NCI-H1417 treated with DMSO at 0.1 percent for 48 hours (cell line): Measurements from ENCODE around the gene RAPGEF2.
"Not testable (repeated sequence)": the region's sequence is repeated elsewhere in the genome, so short reads cannot be mapped to it uniquely, and the experiment has no call there.

Experiments
- DNase-seq: peaks from one replicate; lab custom pipeline; 2025; lab: John Stamatoyannopoulos, UW

The RAPGEF2 gene

GRCh38 chr4:159312236-159312635, 209.4 kb downstream of the RAPGEF2 start:
- DNase-seq: no peak

DNA sequence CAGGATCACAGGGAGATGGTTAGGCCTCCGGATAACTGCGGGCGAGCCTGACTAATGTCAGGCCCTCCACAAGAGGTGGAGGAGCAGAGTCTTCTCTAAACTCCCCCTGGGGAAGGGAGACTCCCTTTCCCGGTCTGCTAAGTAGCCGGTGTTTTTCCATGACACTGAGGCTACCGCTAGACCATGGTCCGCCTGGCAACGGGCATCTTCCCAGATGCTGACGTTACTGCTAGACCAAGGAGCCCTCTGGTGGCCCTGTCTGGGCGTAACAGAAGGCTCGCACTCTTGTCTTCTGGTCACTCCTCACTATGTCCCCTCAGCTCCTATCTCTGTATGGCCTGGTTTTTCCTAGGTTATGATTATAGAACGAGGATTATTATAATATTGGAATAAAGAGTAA, 213.0 kb downstream of the RAPGEF2 start:
- DNase-seq: not testable (repeated sequence)

- DNase-seq: no peak
Observed at GRCh38 chr4:159317203-159317602, 214.3 kb downstream of the RAPGEF2 start.

DNA sequence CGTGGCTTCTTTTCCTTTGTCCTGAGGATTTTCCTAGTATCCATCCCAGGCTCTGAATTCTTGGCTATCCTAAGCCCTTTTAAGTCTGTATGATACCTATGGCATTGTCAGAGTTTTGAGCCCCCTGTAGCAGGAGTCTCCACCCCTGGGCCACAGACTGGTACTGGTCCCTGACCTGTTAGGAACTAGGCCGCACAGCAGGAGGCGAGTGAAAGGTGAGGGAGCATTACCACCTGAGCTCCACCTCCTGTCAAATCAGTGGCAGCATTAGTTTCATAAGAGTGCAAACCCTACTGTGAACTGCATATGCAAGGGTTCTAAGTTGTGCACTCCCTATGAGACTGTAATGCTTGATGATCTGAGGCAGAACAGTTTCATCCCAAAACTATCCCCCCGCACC, 216.1 kb downstream of the RAPGEF2 start:
- DNase-seq: no peak

GRCh38 chr4:159326480-159326879, 223.6 kb downstream of the RAPGEF2 start:
- no peak for DNase-seq

- no peak for DNase-seq
Observed at GRCh38 chr4:159328766-159329165, 225.9 kb downstream of the RAPGEF2 start.

DNA sequence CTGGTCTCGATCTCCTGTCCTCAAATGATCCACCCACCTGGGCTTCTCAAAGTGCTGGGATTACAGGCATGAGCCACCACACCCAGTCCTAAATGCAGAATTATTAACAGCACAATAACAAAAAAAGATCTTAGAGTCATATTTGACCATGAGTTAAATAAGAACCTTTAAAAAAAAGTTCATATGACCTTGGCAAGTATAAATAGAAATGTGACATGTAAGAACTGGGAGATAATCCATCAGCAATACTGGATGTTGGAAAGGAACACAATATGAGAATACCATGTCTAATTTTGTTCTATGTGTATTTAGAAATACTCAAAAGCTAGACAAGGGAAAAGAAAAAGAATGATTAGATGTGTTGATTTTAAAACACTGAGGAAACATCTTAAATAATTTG, 231.6 kb downstream of the RAPGEF2 start:
- no peak for DNase-seq

DNA sequence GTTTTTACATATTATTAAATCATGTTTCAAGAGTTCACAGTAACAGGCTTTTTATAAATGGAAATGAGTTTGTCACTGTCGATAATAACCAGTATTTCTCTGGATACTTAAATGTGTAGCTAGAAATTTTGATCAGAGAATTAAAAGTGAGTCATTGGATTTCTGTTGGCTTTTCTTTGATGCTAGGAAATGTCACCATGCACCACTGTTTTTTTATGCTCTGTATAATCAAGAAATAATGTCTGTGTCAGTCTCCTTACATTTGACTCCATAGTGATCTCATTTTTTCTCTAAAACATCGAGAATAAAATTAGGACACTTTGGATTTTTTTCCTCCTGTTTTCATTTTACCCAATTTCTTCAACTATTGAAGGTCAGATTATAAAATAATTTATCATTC, 234.2 kb downstream of the RAPGEF2 start:
- no peak for DNase-seq

- DNase-seq: no peak
Observed at GRCh38 chr4:159341522-159341921, 238.6 kb downstream of the RAPGEF2 start.

GRCh38 chr4:159342374-159342773, 239.5 kb downstream of the RAPGEF2 start:
- no peak for DNase-seq

GRCh38 chr4:159343116-159343515, 240.2 kb downstream of the RAPGEF2 start:
- no peak for DNase-seq

- DNase-seq: no peak
Observed at GRCh38 chr4:159344877-159345276, 242.0 kb downstream of the RAPGEF2 start.

- no peak for DNase-seq
Observed at GRCh38 chr4:159346681-159347080, 243.8 kb downstream of the RAPGEF2 start.

DNA sequence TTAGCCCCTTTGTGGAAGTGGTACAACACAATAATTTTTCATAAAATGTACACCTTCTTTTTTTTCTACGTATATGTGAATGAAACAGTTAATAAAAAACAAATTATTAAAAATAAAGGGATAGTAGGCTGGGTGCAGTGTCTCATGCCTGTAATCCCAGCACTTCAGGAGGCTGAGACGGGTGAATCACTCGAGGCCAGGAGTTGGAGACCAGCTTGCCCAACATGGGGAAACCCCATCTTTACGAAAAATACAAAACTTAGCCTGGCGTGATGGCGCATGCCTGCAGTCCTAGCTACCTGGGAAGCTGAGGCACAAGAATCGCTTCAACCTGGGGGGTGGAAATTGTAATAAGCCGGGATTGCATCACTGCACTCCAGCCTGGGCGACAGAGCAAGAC, 244.9 kb downstream of the RAPGEF2 start:
- DNase-seq: no peak

- DNase-seq: no peak
Observed at GRCh38 chr4:159349332-159349731, 246.5 kb downstream of the RAPGEF2 start.

DNA sequence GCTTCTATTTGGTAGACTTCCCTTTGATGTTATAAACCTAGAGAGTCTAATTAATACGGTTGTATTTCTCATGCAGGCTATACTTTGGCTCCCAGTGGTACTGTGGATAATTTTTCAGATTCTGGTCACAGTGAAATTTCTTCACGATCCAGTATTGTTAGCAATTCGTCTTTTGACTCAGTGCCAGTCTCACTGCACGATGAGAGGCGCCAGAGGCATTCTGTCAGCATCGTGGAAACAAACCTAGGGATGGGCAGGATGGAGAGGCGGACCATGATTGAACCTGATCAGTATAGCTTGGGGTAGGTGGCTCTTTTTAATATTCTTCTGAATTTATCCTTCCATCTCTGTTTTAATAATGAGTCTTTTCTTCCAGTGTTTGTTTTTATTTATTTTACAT, 249.7 kb downstream of the RAPGEF2 start:
- no peak for DNase-seq

DNA sequence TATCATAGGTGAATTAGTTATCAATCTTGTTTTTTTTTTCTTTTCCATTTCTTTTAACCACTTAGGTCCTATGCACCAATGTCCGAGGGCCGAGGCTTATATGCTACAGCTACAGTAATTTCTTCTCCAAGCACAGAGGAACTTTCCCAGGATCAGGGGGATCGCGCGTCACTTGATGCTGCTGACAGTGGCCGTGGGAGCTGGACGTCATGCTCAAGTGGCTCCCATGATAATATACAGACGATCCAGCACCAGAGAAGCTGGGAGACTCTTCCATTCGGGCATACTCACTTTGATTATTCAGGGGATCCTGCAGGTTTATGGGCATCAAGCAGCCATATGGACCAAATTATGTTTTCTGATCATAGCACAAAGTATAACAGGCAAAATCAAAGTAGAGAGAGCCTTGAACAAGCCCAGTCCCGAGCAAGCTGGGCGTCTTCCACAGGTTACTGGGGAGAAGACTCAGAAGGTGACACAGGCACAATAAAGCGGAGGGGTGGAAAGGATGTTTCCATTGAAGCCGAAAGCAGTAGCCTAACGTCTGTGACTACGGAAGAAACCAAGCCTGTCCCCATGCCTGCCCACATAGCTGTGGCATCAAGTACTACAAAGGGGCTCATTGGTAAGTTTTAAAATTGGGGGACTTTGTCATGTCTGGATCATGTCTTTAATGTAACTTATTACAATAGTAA, 250.7 kb downstream of the RAPGEF2 start:
- DNase-seq: no peak

DNA sequence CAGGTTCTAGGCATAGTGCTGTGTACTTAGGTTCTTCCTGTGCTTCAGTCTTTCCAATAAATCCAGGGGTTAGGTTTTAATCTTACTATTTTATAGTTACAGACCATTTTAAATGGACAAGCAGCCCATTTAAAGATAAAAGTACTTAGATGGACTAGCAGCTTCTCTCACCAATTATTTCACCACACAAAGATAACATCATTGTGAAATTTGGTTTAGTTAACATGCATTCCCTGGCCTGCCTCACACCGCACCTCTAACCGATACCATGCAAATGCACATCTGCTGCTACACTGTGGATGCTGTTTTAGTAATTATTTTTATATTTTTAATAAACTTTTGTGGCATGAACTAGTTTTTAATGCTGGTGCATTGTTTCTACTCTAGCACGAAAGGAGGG, 252.6 kb downstream of the RAPGEF2 start:
- DNase-seq: no peak

DNA sequence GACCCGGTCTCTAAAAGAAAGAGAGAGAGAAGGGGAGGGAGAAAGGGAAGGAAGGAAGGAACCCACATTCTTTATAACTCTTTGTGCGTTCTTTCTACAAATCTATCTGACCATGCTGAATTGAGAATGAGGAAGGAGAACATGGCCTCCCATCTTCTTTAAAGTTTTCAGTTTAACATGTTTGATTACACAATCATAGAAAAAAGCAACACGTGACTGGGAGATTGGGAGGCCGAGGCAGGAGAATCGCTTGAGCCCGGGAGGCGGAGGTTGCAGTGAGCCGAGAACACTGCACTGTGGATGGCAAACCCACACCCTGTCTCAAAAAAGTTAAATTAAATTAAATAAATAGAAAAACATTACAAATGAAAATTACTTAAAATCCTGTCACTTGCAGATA, 254.5 kb downstream of the RAPGEF2 start:
- DNase-seq: no peak

- DNase-seq: no peak
Observed at GRCh38 chr4:159358226-159358625, 255.3 kb downstream of the RAPGEF2 start.

DNA sequence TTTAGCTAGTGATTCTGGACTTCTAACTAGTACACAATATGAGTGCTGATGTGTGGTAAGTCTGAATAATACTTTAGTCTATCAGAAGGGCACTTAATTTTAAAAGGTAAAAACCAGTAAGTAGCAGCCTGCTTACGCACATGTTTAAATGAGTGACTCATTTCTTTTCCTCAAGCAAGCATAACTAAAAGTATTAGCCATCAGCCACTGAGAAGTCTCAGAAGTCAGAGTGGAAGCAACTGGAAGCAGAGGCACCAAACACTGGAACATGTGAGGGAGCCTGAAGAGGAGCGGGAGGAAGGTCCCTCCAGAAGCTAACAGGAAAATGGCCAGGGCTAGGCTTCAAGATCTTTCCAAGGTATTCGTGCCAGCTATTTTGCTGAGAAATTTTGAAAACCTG, 257.7 kb downstream of the RAPGEF2 start:
- no peak for DNase-seq

DNA sequence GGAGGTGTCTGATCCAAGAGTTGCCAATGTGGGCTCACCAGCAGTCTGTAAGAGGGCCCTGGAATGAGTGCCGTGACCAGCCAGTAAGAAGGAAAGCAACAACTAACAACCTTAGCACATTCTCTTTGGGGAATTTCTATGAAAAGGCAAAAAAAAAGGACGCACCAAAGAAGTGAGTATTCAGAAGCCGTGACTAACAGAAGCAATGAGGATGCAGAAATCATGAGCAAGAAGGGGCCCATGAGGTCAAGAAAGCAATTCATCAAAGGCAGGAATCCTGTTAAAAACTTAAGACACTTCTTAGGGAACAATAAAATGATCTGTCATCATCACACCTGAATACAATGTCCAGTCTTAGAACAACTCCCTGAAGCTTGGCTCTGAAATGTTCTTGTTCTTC, 260.5 kb downstream of the RAPGEF2 start:
- no peak for DNase-seq

- no peak for DNase-seq
Observed at GRCh38 chr4:159366966-159367780, 264.3 kb downstream of the RAPGEF2 start.

GRCh38 chr4:159367781-159368080, 264.9 kb downstream of the RAPGEF2 start:
- no peak for DNase-seq
